NT2/D1 (cell line): ENCODE results near the gene DENND5B.

Experiments used
- SUZ12 ChIP-seq: IDR thresholded peaks from 2 replicates; pipeline ENCODE4 v1.6.1; 2011; ENCODE audit not compliant: insufficient read length, insufficient read depth; ENCODE audit errors: extremely low read depth
- YY1 ChIP-seq: IDR thresholded peaks from 2 replicates; pipeline ENCODE4 v1.6.1; 2011; ENCODE audit not compliant: insufficient read length, insufficient read depth

DNA sequence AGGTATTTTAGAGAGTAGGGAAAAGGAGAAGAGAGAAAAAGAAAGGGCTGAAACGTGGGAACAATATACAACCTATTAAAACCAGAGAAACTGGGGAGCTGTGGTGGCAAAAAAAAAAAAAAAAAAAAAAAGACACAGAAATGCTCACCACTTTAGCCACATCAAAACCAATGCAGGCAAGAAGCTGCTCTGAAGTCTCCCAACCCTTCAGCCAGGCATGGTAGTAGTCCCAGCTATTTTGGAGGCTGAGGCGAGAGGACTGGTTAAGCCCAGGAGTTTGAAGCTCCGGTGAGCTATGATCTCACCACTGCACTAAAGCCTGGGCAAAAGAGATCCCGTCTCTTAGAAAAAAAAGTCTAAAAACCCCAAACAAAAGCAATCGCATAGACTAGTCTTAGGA, 33.2 kb downstream of the DENND5B start:
- no peak for TF ChIP-seq SUZ12
- no peak for TF ChIP-seq YY1
